ENCODE data around the gene NFIX. TPM values are rescaled to one million over a fixed set of nuclear protein-coding genes. Genes with fewer than 3 reads are reported as not detected.

NFIX gene
- total and polyA plus RNA-seq, 9 of the 15 experiments (the other 6 are each of a cell fraction or from before 2014, with no cell fraction given): 0.28 to 26.8 (median 5.4) TPM

DNA sequence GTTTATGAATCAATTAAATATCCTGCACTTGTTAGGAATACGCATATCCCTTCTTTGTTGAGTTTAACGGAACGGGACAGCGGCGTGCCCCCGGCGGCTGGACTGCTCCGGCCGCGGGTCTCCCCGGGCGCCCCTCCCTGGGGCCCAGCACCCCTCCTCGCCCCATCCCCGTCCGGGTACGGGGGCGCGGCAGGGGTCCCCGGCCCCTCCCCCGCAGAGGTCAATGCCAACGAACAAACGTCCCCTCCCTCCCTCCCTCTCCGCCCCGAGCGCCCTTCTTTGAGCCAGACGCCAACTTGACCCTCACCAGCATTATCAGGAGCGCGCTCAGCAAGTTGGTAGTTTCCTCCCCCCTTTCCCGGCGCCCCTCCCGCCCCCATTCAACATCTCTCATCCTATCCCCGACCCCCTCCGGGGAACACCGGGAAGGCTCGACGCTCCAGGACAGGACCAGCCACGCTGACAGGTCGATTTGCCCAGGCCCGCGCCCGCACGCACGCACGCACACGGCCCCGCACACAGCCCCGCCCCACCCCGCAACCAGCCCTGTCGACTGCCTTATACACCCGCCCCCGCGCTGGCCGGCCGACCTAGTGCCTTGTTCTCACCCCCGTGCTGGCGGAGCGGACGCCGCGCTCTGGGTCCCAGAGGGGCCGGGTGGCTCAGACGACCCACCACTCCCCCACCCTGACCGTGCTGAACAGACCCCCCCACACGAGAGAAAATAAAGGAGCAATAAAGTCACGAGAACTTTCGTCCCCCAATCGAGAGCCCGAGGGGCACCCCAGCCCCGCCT, 102.4 kb downstream of the NFIX start (continued):
- TF ChIP-seq SIX5 (IDR thresholded peaks at IDR 0.05; ENCODE audit: borderline replicate concordance in 1 of 2, insufficient read depth in 1 of 2, low read depth in 1 of 2, low read length in 2 of 2): no peak
- peak; percentile 58 for TF ChIP-seq U2AF1 (optimal IDR thresholded peaks at IDR 0.05; ENCODE audit: low read depth, low read length)
- no peak for TF ChIP-seq TOE1 (IDR thresholded peaks at IDR 0.05; ENCODE audit: borderline replicate concordance)
- TF ChIP-seq TOE1 (CRISPR knock-in tag; IDR thresholded peaks at IDR 0.05; ENCODE audit: borderline replicate concordance, low read depth): peak; percentile 24; the same call in 1 of the 2 replicates
- TF ChIP-seq, protein P1, sequence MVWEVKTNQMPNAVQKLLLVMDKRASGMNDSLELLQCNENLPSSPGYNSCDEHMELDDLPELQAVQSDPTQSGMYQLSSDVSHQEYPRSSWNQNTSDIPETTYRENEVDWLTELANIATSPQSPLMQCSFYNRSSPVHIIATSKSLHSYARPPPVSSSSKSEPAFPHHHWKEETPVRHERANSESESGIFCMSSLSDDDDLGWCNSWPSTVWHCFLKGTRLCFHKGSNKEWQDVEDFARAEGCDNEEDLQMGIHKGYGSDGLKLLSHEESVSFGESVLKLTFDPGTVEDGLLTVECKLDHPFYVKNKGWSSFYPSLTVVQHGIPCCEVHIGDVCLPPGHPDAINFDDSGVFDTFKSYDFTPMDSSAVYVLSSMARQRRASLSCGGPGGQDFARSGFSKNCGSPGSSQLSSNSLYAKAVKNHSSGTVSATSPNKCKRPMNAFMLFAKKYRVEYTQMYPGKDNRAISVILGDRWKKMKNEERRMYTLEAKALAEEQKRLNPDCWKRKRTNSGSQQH (CRISPR knock-in tag; IDR thresholded peaks at IDR 0.05): peak; percentile 83
- no peak for TF ChIP-seq HCFC1 (IDR thresholded peaks at IDR 0.05; ENCODE audit: low read depth, low read length)
- TF ChIP-seq NELFE (IDR thresholded peaks at IDR 0.05; ENCODE audit: insufficient read depth, insufficient read length): no peak
- no peak for TF ChIP-seq RBM17 (IDR thresholded peaks at IDR 0.05; ENCODE audit: borderline replicate concordance, low read depth, low read length)
- no peak for TF ChIP-seq JUND (IDR thresholded peaks at IDR 0.05; ENCODE audit: borderline replicate concordance, low read depth, low read length)
- TF ChIP-seq JUND (tag; IDR thresholded peaks at IDR 0.05; ENCODE audit: borderline replicate concordance, low read depth, low read length): no peak
- TF ChIP-seq ESRRB (CRISPR knock-in tag; IDR thresholded peaks at IDR 0.05; ENCODE audit: borderline replicate concordance): peak; percentile 84; the same call in 1 of the 2 replicates
- TF ChIP-seq ZNF431 (CRISPR knock-in tag; IDR thresholded peaks at IDR 0.05): no peak
- TF ChIP-seq EGR1 (conservative IDR thresholded peaks at IDR 0.05): peak; percentile 91
- 0 out of 2 replicates have a peak, but pooled peaks have one; percentile 12 for TF ChIP-seq ZFPM2 (CRISPR knock-in tag; IDR thresholded peaks at IDR 0.05)
- no peak for TF ChIP-seq ZNF507 (tag; conservative IDR thresholded peaks at IDR 0.05)
- no peak for TF ChIP-seq ZNF79 (CRISPR knock-in tag; IDR thresholded peaks at IDR 0.05; ENCODE audit: low read depth)
- TF ChIP-seq, protein P2, sequence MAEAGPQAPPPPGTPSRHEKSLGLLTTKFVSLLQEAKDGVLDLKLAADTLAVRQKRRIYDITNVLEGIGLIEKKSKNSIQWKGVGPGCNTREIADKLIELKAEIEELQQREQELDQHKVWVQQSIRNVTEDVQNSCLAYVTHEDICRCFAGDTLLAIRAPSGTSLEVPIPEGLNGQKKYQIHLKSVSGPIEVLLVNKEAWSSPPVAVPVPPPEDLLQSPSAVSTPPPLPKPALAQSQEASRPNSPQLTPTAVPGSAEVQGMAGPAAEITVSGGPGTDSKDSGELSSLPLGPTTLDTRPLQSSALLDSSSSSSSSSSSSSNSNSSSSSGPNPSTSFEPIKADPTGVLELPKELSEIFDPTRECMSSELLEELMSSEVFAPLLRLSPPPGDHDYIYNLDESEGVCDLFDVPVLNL (CRISPR knock-in tag; IDR thresholded peaks at IDR 0.05; ENCODE audit: low read depth): no peak
- TF ChIP-seq, protein P3, sequence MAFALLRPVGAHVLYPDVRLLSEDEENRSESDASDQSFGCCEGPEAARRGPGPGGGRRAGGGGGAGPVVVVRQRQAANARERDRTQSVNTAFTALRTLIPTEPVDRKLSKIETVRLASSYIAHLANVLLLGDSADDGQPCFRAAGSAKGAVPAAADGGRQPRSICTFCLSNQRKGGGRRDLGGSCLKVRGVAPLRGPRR (CRISPR knock-in tag; IDR thresholded peaks at IDR 0.05): no peak
- TF ChIP-seq ZFP1 (CRISPR knock-in tag; IDR thresholded peaks at IDR 0.05): peak; percentile 62; the same call in 1 of the 2 replicates
- TF ChIP-seq, protein P4, sequence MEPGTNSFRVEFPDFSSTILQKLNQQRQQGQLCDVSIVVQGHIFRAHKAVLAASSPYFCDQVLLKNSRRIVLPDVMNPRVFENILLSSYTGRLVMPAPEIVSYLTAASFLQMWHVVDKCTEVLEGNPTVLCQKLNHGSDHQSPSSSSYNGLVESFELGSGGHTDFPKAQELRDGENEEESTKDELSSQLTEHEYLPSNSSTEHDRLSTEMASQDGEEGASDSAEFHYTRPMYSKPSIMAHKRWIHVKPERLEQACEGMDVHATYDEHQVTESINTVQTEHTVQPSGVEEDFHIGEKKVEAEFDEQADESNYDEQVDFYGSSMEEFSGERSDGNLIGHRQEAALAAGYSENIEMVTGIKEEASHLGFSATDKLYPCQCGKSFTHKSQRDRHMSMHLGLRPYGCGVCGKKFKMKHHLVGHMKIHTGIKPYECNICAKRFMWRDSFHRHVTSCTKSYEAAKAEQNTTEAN (CRISPR knock-in tag; IDR thresholded peaks at IDR 0.05): no peak
- no peak for TF ChIP-seq KAT2B (IDR thresholded peaks at IDR 0.05; ENCODE audit: low read depth, low read length)
- TF ChIP-seq, protein P5, sequence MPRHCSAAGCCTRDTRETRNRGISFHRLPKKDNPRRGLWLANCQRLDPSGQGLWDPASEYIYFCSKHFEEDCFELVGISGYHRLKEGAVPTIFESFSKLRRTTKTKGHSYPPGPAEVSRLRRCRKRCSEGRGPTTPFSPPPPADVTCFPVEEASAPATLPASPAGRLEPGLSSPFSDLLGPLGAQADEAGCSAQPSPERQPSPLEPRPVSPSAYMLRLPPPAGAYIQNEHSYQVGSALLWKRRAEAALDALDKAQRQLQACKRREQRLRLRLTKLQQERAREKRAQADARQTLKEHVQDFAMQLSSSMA (CRISPR knock-in tag; IDR thresholded peaks at IDR 0.05): peak; percentile 66; the same call in 1 of the 2 replicates
- TF ChIP-seq POLR2G (IDR thresholded peaks at IDR 0.05; ENCODE audit: low read depth, low read length): peak; percentile 89
